Measurements from ENCODE around the gene MEI4. TPM values are rescaled to one million over a fixed set of nuclear protein-coding genes. Genes with fewer than 3 reads are reported as not detected.

MEI4 gene, protein sequence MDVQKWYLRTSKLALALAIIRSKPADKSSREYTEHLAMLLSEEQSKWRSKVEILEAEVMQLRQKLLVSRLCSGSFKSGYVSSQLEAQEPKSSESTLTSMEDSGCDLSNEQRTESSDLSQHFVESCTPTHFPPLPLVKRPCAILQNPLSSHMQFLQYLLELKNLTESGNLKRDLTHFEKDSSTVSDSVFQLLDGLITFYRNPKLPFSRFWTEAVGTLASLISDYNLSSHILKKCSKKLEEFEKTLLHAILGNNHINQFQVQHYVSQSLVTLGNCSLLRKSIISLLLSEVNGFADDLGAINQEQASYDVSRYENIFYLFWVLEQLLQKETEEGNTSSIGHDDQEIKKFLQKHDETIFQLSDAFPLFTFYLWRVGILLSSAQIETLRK
- polyA plus RNA-seq: 0.01 TPM in 2 of 3 replicates, not detected in the other
- polyA plus RNA-seq (2011; ENCODE audit: low read depth): not detected
- polyA plus RNA-seq (2011; cell fraction: cytosol; rRNA removed): 0.02 TPM in 1 of 2 replicates, not detected in the other
- polyA plus RNA-seq (2011; cell fraction: nucleus; rRNA removed): 0.01 TPM in 1 of 2 replicates, not detected in the other
- polyA plus RNA-seq (2012; ENCODE audit: low replicate concordance): not detected in 2 replicates
- polyA minus RNA-seq: not detected in 3 replicates
- polyA minus RNA-seq (2011; cell fraction: cytosol; rRNA and poly(A)+ RNA removed): not detected
- 0.11 TPM in 1 of 2 replicates, not detected in the other for polyA minus RNA-seq (2011; cell fraction: nucleus; rRNA and poly(A)+ RNA removed)

DNA sequence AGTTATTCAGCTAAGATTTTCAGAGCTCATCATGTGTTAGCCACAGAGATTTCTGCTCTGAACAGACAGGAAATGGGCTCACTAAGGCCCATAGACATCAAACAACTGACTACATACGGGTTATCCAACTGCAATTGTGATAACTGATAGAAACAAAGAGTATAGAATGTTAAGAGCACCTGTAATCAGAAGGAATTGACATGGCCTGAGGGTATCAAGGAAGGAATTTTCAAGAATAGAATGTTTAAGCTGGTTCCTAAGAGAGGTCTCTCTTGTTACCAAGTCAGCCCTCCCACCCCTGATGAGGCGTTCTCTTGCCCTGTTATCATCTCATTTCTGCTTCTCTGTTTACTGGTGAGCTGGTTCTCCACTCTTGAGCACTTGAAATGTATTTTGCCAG, at the start of gene MEI4:
TSS of gene MEI4 (plus strand) at position 301 of the 400 bp plus-strand sequence. CDS start 37,633 bp downstream, outside the sequence.
- Histone ChIP-seq H3K9me3 (ENCODE audit: control insufficient read depth, low read depth, low read length) (no peaks in the 10 kb centered on the region), H3K27me3 (ENCODE audit: control insufficient read depth, extremely low read depth, insufficient read depth, low read length) (no peaks in the 10 kb centered on the region), H3K4me1 (ENCODE audit: control insufficient read depth, extremely low read depth, insufficient read depth, low read length) (no peaks in the 10 kb centered on the region), H2AFZ (ENCODE audit: control insufficient read depth, low read length) (no peak within 1 kb of the TSS), H3K9me1 (ENCODE audit: control insufficient read depth, extremely low read depth, insufficient read depth, low read length) (no peaks in the 10 kb centered on the region), H4K20me1 (ENCODE audit: control insufficient read depth, extremely low read depth, insufficient read depth, low read length) (no peaks in the 10 kb centered on the region), H3K4me3 (ENCODE audit: control insufficient read depth in 2 of 3, extremely low read depth in 1 of 3, insufficient read depth in 2 of 3, low read depth in 1 of 3, low read length in 3 of 3) (no peak within 1 kb of the TSS), H3K4me2 (ENCODE audit: control insufficient read depth, extremely low read depth, insufficient read depth, low read depth, low read length) (no peak within 1 kb of the TSS), H3K79me2 (ENCODE audit: control insufficient read depth, insufficient read depth, low read length) (no peaks in the 10 kb centered on the region), H3K36me3 (ENCODE audit: control insufficient read depth in 2 of 2, extremely low read depth in 1 of 2, insufficient read depth in 2 of 2, low read length in 2 of 2) (no peaks in the 10 kb centered on the region), H3K9ac (ENCODE audit: control insufficient read depth, extremely low read depth, insufficient read depth, low read length) (no peak within 1 kb of the TSS), H3K27ac (ENCODE audit: control insufficient read depth, insufficient read depth, low read length) (no peak within 1 kb of the TSS)
- no peak for FAIRE-seq
- dilution Hi-C loops (cut with MboI; ENCODE audit: extremely low pct_ligation_motif_present, low sequenced_read_pairs): no loop called here
- DNase-seq (ENCODE audit: low read depth, low spot score): no peak
- TF ChIP-seq EZH2 (IDR thresholded peaks at IDR 0.05; ENCODE audit: low read length): no peak
- TF ChIP-seq, protein P1, sequence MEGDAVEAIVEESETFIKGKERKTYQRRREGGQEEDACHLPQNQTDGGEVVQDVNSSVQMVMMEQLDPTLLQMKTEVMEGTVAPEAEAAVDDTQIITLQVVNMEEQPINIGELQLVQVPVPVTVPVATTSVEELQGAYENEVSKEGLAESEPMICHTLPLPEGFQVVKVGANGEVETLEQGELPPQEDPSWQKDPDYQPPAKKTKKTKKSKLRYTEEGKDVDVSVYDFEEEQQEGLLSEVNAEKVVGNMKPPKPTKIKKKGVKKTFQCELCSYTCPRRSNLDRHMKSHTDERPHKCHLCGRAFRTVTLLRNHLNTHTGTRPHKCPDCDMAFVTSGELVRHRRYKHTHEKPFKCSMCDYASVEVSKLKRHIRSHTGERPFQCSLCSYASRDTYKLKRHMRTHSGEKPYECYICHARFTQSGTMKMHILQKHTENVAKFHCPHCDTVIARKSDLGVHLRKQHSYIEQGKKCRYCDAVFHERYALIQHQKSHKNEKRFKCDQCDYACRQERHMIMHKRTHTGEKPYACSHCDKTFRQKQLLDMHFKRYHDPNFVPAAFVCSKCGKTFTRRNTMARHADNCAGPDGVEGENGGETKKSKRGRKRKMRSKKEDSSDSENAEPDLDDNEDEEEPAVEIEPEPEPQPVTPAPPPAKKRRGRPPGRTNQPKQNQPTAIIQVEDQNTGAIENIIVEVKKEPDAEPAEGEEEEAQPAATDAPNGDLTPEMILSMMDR (optimal IDR thresholded peaks at IDR 0.05 in 1 of 3, IDR thresholded peaks at IDR 0.05 in 1 of 3, conservative IDR thresholded peaks at IDR 0.05 in 1 of 3; ENCODE audit: extremely low read depth in 1 of 3, insufficient read depth in 2 of 3, low read length in 3 of 3): no peak

DNA sequence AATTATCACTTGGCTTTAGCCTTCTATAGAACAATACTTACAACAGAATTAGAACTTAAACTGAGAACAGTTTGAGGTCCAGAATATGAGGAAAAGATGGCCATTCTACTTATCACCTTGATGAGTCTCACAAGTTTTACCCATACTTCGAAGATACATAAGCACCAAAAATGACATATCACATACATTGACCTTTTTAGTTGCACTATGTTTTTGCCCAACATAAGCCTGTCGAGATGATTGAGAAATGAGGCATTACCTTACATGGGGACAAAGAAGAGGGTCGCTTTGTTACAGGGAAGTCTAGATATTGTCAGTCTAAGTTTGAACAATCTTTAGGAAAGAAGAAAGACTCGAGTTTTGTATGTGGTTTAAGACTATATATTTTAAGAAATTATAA, 48.4 kb upstream of the MEI4 start:
- Histone ChIP-seq H3K9me1 (ENCODE audit: control insufficient read depth, extremely low read depth, insufficient read depth, low read length) (no peaks in the 10 kb centered on the region), H3K4me3 (ENCODE audit: control insufficient read depth in 2 of 3, extremely low read depth in 1 of 3, insufficient read depth in 2 of 3, low read depth in 1 of 3, low read length in 3 of 3) (no peak overlapping the region), H3K4me2 (ENCODE audit: control insufficient read depth, extremely low read depth, insufficient read depth, low read depth, low read length) (no peak overlapping the region), H3K79me2 (ENCODE audit: control insufficient read depth, insufficient read depth, low read length) (no peaks in the 10 kb centered on the region), H3K9me3 (ENCODE audit: control insufficient read depth, low read depth, low read length) (no peaks in the 10 kb centered on the region), H4K20me1 (ENCODE audit: control insufficient read depth, extremely low read depth, insufficient read depth, low read length) (no peaks in the 10 kb centered on the region), H3K36me3 (ENCODE audit: control insufficient read depth in 2 of 2, extremely low read depth in 1 of 2, insufficient read depth in 2 of 2, low read length in 2 of 2) (no peaks in the 10 kb centered on the region), H3K4me1 (ENCODE audit: control insufficient read depth, extremely low read depth, insufficient read depth, low read length) (no peaks in the 10 kb centered on the region), H3K27ac (ENCODE audit: control insufficient read depth, insufficient read depth, low read length) (no peak overlapping the region), H2AFZ (ENCODE audit: control insufficient read depth, low read length) (no peak overlapping the region), H3K9ac (ENCODE audit: control insufficient read depth, extremely low read depth, insufficient read depth, low read length) (no peak overlapping the region), H3K27me3 (ENCODE audit: control insufficient read depth, extremely low read depth, insufficient read depth, low read length) (no peaks in the 10 kb centered on the region)
- dilution Hi-C loops (cut with MboI; ENCODE audit: extremely low pct_ligation_motif_present, low sequenced_read_pairs): no loop called here
- DNase-seq (ENCODE audit: low read depth, low spot score) (no peak), FAIRE-seq (no peak)
- TF ChIP-seq, protein P1 (optimal IDR thresholded peaks at IDR 0.05 in 1 of 3, IDR thresholded peaks at IDR 0.05 in 1 of 3, conservative IDR thresholded peaks at IDR 0.05 in 1 of 3; ENCODE audit: extremely low read depth in 1 of 3, insufficient read depth in 2 of 3, low read length in 3 of 3): no peak
- no peak for TF ChIP-seq EZH2 (IDR thresholded peaks at IDR 0.05; ENCODE audit: low read length)

Data from keratinocyte (primary cell).